Inflammatory macrophage treated with lipopolysaccharide for 1 hour (primary cell): Measurements from ENCODE around the gene XPO6.
A peak's percentile ranks its signal among the peaks of the same experiment; 100 is the strongest.

Experiments
- DNase-seq, 2 donors: peaks; one replicate each; pipeline ENCODE4 v3.0.0-alpha.2; 2020 to 2022

The XPO6 gene

GRCh38 chr16:28110074-28110473 lies 101.7 kb downstream of the XPO6 start:
- peak; percentile 40 to 51 for DNase-seq

GRCh38 chr16:28108590-28109247 lies 103.0 kb downstream of the XPO6 start:
- peak; percentile 38 to 42 for DNase-seq

- no peak for DNase-seq
These were observed 104.5 kb downstream of the XPO6 start for GRCh38 chr16:28107232-28107631.

- DNase-seq, result no peak
These were observed 105.1 kb downstream of the XPO6 start for GRCh38 chr16:28106467-28107215.

GRCh38 chr16:28105954-28106353 lies 105.8 kb downstream of the XPO6 start:
- DNase-seq, result no peak

- no peak for DNase-seq
These were observed 106.5 kb downstream of the XPO6 start for GRCh38 chr16:28105297-28105696.

- DNase-seq, result no peak
These were observed 107.4 kb downstream of the XPO6 start for GRCh38 chr16:28104404-28104803.

GRCh38 chr16:28103516-28104170 lies 108.1 kb downstream of the XPO6 start:
- no peak for DNase-seq

- no peak for DNase-seq
These were observed 110.3 kb downstream of the XPO6 start for GRCh38 chr16:28101533-28101890.

- no peak for DNase-seq
These were observed 110.8 kb downstream of the XPO6 start for GRCh38 chr16:28100810-28101532.

GRCh38 chr16:28098959-28099945 lies 112.5 kb downstream of the XPO6 start:
- DNase-seq, result no peak

- DNase-seq, result no peak
These were observed 113.4 kb downstream of the XPO6 start for GRCh38 chr16:28098171-28098958.

GRCh38 chr16:28096983-28097899 lies 114.5 kb downstream of the XPO6 start:
- no peak for DNase-seq

- no peak for DNase-seq
These were observed 118.4 kb downstream of the XPO6 start for GRCh38 chr16:28093385-28093725.

GRCh38 chr16:28092721-28093384 lies 118.9 kb downstream of the XPO6 start:
- DNase-seq, result no peak

GRCh38 chr16:28091656-28092055 lies 120.1 kb downstream of the XPO6 start:
- DNase-seq, result no peak

GRCh38 chr16:28090646-28091377 lies 121.0 kb downstream of the XPO6 start:
- DNase-seq, result no peak

- DNase-seq, result no peak
These were observed 121.8 kb downstream of the XPO6 start for GRCh38 chr16:28089992-28090365.
